IMR-90 (cell line): ENCODE results near the gene FOXO4. TPM values are rescaled to one million over a fixed set of nuclear protein-coding genes. Genes with fewer than 3 reads are reported as not detected.

Experiments
- ATAC-seq: fragments of 200-7000 bp; cut with Tn5 transposase; 2 replicates; pipeline ENCODE4 v1.9.1; 2020; ENCODE audit warnings: low read depth, mild to moderate bottlenecking, moderate library complexity
- BruUV-seq: library from RNA; stranded (reverse); fragments of 400-500 nt; replicated peaks from 2 replicates; lab custom pipeline; 2021; lab: Mats Ljungman, UMichigan
- CTCF ChIA-PET: fragments of 300-600 bp; formaldehyde crosslinking; extraction: SDS; loops from one replicate; lab custom pipeline; 2021; ENCODE audit warnings: antibody characterized with exemption; lab: Yijun Ruan, JAX
- POLR2A ChIA-PET: fragments of 300-600 bp; sonication (Branson Sonifier 250); formaldehyde crosslinking; loops from one replicate; lab custom pipeline; 2022; ENCODE audit warnings: antibody characterized with exemption; ENCODE audit not compliant: unreplicated experiment; lab: Charles Lee
- DNase-seq: peaks from one replicate; pipeline ENCODE4 v3.0.0; 2013
- H2AFZ ChIP-seq: replicated peaks from 2 replicates; pipeline ENCODE3; 2013; ENCODE audit warnings: low read length, mild to moderate bottlenecking; ENCODE audit not compliant: poor library complexity
- H2AK5ac ChIP-seq: 2 replicates; pipeline ENCODE4 v1.6.1; 2013; ENCODE audit warnings: low read depth, low read length, inconsistent platforms
- H2AK9ac ChIP-seq: replicated peaks from 2 replicates; pipeline ENCODE3; 2013; ENCODE audit warnings: mild to moderate bottlenecking, low read depth, low read length, moderate library complexity; ENCODE audit not compliant: poor library complexity
- H2BK120ac ChIP-seq: 2 replicates; pipeline ENCODE4 v1.6.1; 2013; ENCODE audit warnings: low read depth, low read length, inconsistent platforms
- H2BK15ac ChIP-seq: 3 replicates; pipeline ENCODE4 v1.6.1; 2013; ENCODE audit warnings: low read depth, low read length, inconsistent platforms
- H2BK20ac ChIP-seq: 2 replicates; pipeline ENCODE4 v1.6.1; 2013; ENCODE audit warnings: low read depth, mild to moderate bottlenecking, inconsistent platforms, low read length, moderate library complexity
- H2BK5ac ChIP-seq: 2 replicates; pipeline ENCODE4 v1.6.1; 2013; ENCODE audit warnings: mild to moderate bottlenecking, low read depth, low read length, inconsistent platforms; ENCODE audit not compliant: poor library complexity, severe bottlenecking
- H3K14ac ChIP-seq: replicated peaks from 2 replicates; pipeline ENCODE4 v1.6.1; 2013; ENCODE audit warnings: low read depth, low read length, inconsistent platforms
- H3K18ac ChIP-seq: 2 replicates; pipeline ENCODE4 v1.6.1; 2013; ENCODE audit warnings: low read depth, low read length, control low read depth
- H3K23ac ChIP-seq: 2 replicates; pipeline ENCODE4 v1.6.1; 2013; ENCODE audit warnings: low read depth, low read length, inconsistent platforms
- H3K27ac ChIP-seq: 2 replicates; pipeline ENCODE4 v1.5.1; 2013; ENCODE audit warnings: mild to moderate bottlenecking, control low read depth, low read length; ENCODE audit not compliant: insufficient read depth
- H3K27me3 ChIP-seq: 2 replicates; pipeline ENCODE4 v1.6.1; 2013; ENCODE audit warnings: low read length; ENCODE audit not compliant: control insufficient read depth, insufficient read depth
- H3K36me3 ChIP-seq: 2 replicates; pipeline ENCODE4 v1.6.1; 2013; ENCODE audit warnings: low read length, mixed read lengths; ENCODE audit not compliant: control insufficient read depth, insufficient read depth
- H3K4ac ChIP-seq: 2 replicates; pipeline ENCODE4 v1.6.1; 2013; ENCODE audit warnings: low read depth, low read length, inconsistent platforms
- H3K4me1 ChIP-seq: 2 replicates; pipeline ENCODE4 v1.6.1; 2013; ENCODE audit warnings: low read length, mixed read lengths; ENCODE audit not compliant: control insufficient read depth, insufficient read depth
- H3K4me2 ChIP-seq: 2 replicates; pipeline ENCODE4 v1.6.1; 2013; ENCODE audit warnings: low read depth, mild to moderate bottlenecking, control low read depth, low read length, moderate library complexity
- H3K4me3 ChIP-seq: 2 replicates; pipeline ENCODE4 v1.5.1; 2013; ENCODE audit warnings: low read depth, mild to moderate bottlenecking, control low read depth, low read length, moderate library complexity; ENCODE audit not compliant: insufficient read depth
- H3K56ac ChIP-seq: 2 replicates; pipeline ENCODE4 v1.6.1; 2013; ENCODE audit warnings: low read length, inconsistent platforms; ENCODE audit not compliant: insufficient read depth; ENCODE audit errors: extremely low read depth
- H3K79me1 ChIP-seq, 2 experiments: 2 replicates each; pipeline ENCODE4 v1.6.1; 2013; ENCODE audit warnings: low read length in 2 of 2, inconsistent platforms in 1 of 2, low read depth in 1 of 2
- H3K9ac ChIP-seq: 2 replicates; pipeline ENCODE4 v1.6.1; 2013; ENCODE audit warnings: low read depth, low read length, control low read depth
- H3K9me1 ChIP-seq: 2 replicates; pipeline ENCODE4 v1.6.1; 2013; ENCODE audit warnings: low read length, inconsistent platforms; ENCODE audit not compliant: insufficient read depth
- H3K9me3 ChIP-seq: 2 replicates; pipeline ENCODE4 v1.6.1; 2013; ENCODE audit warnings: low read length; ENCODE audit not compliant: control insufficient read depth, insufficient read depth
- H4K20me1 ChIP-seq: 2 replicates; pipeline ENCODE4 v1.6.1; 2013; ENCODE audit warnings: low read length, inconsistent platforms; ENCODE audit not compliant: insufficient read depth
- H4K5ac ChIP-seq: 2 replicates; pipeline ENCODE4 v1.6.1; 2013; ENCODE audit warnings: mild to moderate bottlenecking, low read depth, low read length, control low read depth
- H4K8ac ChIP-seq, 2 experiments: 2 replicates each; pipeline ENCODE4 v1.6.1; 2013; ENCODE audit warnings: low read depth in 2 of 2, low read length in 2 of 2, control low read depth in 1 of 2, inconsistent platforms in 1 of 2
- H4K91ac ChIP-seq: 2 replicates; pipeline ENCODE4 v1.6.1; 2013; ENCODE audit warnings: low read depth, low read length, inconsistent platforms; ENCODE audit not compliant: insufficient read depth
- BHLHE40 ChIP-seq: fragments of 150-350 bp; IDR thresholded peaks from 2 replicates; pipeline ENCODE4 v1.6.1; 2016; ENCODE audit warnings: mild to moderate bottlenecking, low read depth, low read length
- CEBPB ChIP-seq: IDR thresholded peaks from 2 replicates; pipeline ENCODE4 v1.6.1; 2012; ENCODE audit warnings: low read depth, low read length, improper control_type of control experiment
- CHD1 ChIP-seq: IDR thresholded peaks from 2 replicates; pipeline ENCODE4 v1.6.1; 2012; ENCODE audit warnings: low read depth, low read length, improper control_type of control experiment
- FOS ChIP-seq: fragments of 150-350 bp; IDR thresholded peaks from 2 replicates; pipeline ENCODE4 v1.6.1; 2016; ENCODE audit warnings: low read depth, low read length
- MAFK ChIP-seq: IDR thresholded peaks from 2 replicates; pipeline ENCODE4 v1.6.1; 2012; ENCODE audit warnings: low read depth, low read length, improper control_type of control experiment
- MAZ ChIP-seq: IDR thresholded peaks from 2 replicates; pipeline ENCODE4 v1.6.1; 2012; ENCODE audit warnings: low read depth, mild to moderate bottlenecking, low read length, improper control_type of control experiment, moderate library complexity, borderline replicate concordance
- MXI1 ChIP-seq: IDR thresholded peaks from 2 replicates; pipeline ENCODE4 v1.6.1; 2012; ENCODE audit warnings: low read depth, mild to moderate bottlenecking, low read length, moderate library complexity, borderline replicate concordance
- NFE2L2 ChIP-seq: fragments of 150-350 bp; IDR thresholded peaks from 2 replicates; pipeline ENCODE4 v1.6.1; 2016; ENCODE audit warnings: low read depth, mild to moderate bottlenecking, low read length
- POLR2A ChIP-seq: IDR thresholded peaks from 2 replicates; pipeline ENCODE4 v1.6.1; 2012; ENCODE audit warnings: mild to moderate bottlenecking, low read depth, low read length
- RAD21 ChIP-seq: IDR thresholded peaks from 2 replicates; pipeline ENCODE4 v1.6.1; 2012; ENCODE audit warnings: low read length, improper control_type of control experiment
- RCOR1 ChIP-seq: IDR thresholded peaks from 2 replicates; pipeline ENCODE4 v1.6.1; 2012; ENCODE audit warnings: mild to moderate bottlenecking, low read length, improper control_type of control experiment; ENCODE audit not compliant: insufficient replicate concordance
- RFX5 ChIP-seq: IDR thresholded peaks from 2 replicates; pipeline ENCODE4 v1.8.0; 2012; ENCODE audit warnings: low read depth, mild to moderate bottlenecking, low read length, moderate library complexity
- SMC3 ChIP-seq: fragments of 150-350 bp; IDR thresholded peaks from 2 replicates; pipeline ENCODE4 v1.6.1; 2016; ENCODE audit warnings: low read depth, mild to moderate bottlenecking, antibody characterized with exemption, low read length, moderate library complexity
- WGBS, 2 experiments: methylation state at CpG; one replicate each; pipeline versions ENCODE4 v1.1.5 to v1.1.7; 2013; ENCODE audit warnings: missing lambda C conversion rate in 2 of 2; ENCODE audit not compliant: insufficient read length in 1 of 2; ENCODE audit errors: extremely low coverage in 2 of 2; 5-methylcytosine and 5-hydroxymethylcytosine counted together
- dilution Hi-C: fragments of 300-500 bp; cut with HindIII; formaldehyde crosslinking; loops from one replicate; pipeline ENCODE4 v1.14.3; 2018; ENCODE audit warnings: low sequenced_read_pairs; ENCODE audit not compliant: unreplicated experiment
- in situ Hi-C: fragments of 300-500 bp; cut with MboI; formaldehyde crosslinking; loops from 3 replicates; pipeline ENCODE4 v1.14.3; 2019; ENCODE audit warnings: low sequenced_read_pairs, inconsistent platforms, mixed read lengths
- intact Hi-C: fragments of 100-400 bp; cut with micrococcal nuclease; formaldehyde crosslinking; loops from 2 replicates; pipeline ENCODE4 v1.10.0; 2022
- polyA plus RNA-seq, 3 experiments: library from polyadenylated mRNA; depleted of rRNA; stranded (reverse); fragments of >200 nt; gene quantifications; 2 replicates each; pipeline ENCODE4 v1.2.3, GENCODE V29; 2012; ENCODE audit warnings: low replicate concordance in 1 of 3
- total RNA-seq: library from RNA; depleted of rRNA; stranded (reverse); fragments of >200 nt; gene quantifications from 2 replicates; pipeline ENCODE4 v1.2.3, GENCODE V29; 2012
- TF ChIP-seq, protein P1 (sequence below): fragments of 150-350 bp; IDR thresholded peaks from 2 replicates; pipeline ENCODE4 v1.6.1; 2017; ENCODE audit warnings: mild to moderate bottlenecking, antibody characterized with exemption, low read length, low read depth
- TF ChIP-seq, protein P2 (sequence below): conservative IDR thresholded peaks from 2 replicates; pipeline ENCODE4 v1.5.1; 2012; ENCODE audit warnings: mild to moderate bottlenecking, low read depth, low read length, improper control_type of control experiment
- TF ChIP-seq, protein P3 (sequence below): fragments of 150-350 bp; IDR thresholded peaks from 2 replicates; pipeline ENCODE4 v1.6.1; 2016; ENCODE audit warnings: low read depth, mild to moderate bottlenecking, low read length, moderate library complexity, borderline replicate concordance

The FOXO4 gene
- total and polyA plus RNA-seq, 2 of the 4 experiments (the other 2 are of a cell fraction): 2.0 to 2.6 TPM

DNA sequence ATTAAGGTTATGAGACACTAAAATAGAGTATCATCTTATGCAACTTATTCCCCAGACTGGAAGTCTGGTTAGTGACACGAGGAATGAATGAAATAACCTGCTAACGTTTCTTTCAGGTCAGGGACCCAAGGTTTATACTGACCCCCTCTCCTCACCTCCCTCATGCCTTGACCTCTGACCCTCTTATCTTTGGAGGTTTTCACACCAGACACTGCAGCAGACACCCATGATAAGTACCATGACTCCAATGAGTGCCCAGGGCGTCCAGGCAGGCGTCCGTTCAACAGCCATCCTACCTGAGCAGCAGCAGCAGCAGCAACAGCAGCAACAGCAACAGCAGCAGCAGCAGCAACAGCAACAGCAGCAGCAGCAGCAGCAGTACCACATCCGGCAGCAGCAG lies 44.8 kb downstream of the FOXO4 start:
- H3K4me1 ChIP-seq: no peaks in the 10 kb centered on the region; the same call in 1 of the 2 replicates

More for the DNA sequence above, 44.8 kb downstream of the FOXO4 start:
- H2AK5ac ChIP-seq: no peak overlapping the region
- no peak overlapping the region for H4K8ac ChIP-seq
- H3K9me1 ChIP-seq: peaks cover 3% of the 10 kb centered on the region; the same call in 1 of the 2 replicates
- H3K27ac ChIP-seq: no peak overlapping the region
- no peak overlapping the region for H3K14ac ChIP-seq
- no peak overlapping the region for H3K56ac ChIP-seq
- intact Hi-C loops (no loop called here), dilution Hi-C loops (no loop called here), in situ Hi-C loops (no loop called here)
- no peak overlapping the region for H2BK15ac ChIP-seq
- no peak for DNase-seq
- H3K79me1 ChIP-seq: no peaks in the 10 kb centered on the region
- no peak overlapping the region for H4K91ac ChIP-seq
- H4K20me1 ChIP-seq: no peaks in the 10 kb centered on the region
- POLR2A ChIA-PET: no interaction called here
- H3K23ac ChIP-seq: no peak overlapping the region
- no TSS peak for BruUV-seq
- ATAC-seq: no peak
- no peaks in the 10 kb centered on the region; the same call in 1 of the 2 replicates for H3K27me3 ChIP-seq
- H3K4me3 ChIP-seq: no peak overlapping the region
- no peak overlapping the region for H3K9ac ChIP-seq
- no peak overlapping the region for H2BK120ac ChIP-seq
- no peak overlapping the region for H2AK9ac ChIP-seq
- WGBS, 2 experiments: 0% methylated on average over 1 of the region's 6 CpGs; no CpG with 5 or more reads in 1 of the 2 experiments
- H4K5ac ChIP-seq: no peak overlapping the region
- peaks cover 31% of the 10 kb centered on the region for H3K36me3 ChIP-seq
- H3K4ac ChIP-seq: no peak overlapping the region
- no peak overlapping the region for H2BK5ac ChIP-seq
- H2AFZ ChIP-seq: peak overlapping the region; percentile 51
- H2BK20ac ChIP-seq: no peak overlapping the region
- H3K18ac ChIP-seq: no peak overlapping the region
- CTCF ChIA-PET: no interaction called here
- TF ChIP-seq, protein P1, sequence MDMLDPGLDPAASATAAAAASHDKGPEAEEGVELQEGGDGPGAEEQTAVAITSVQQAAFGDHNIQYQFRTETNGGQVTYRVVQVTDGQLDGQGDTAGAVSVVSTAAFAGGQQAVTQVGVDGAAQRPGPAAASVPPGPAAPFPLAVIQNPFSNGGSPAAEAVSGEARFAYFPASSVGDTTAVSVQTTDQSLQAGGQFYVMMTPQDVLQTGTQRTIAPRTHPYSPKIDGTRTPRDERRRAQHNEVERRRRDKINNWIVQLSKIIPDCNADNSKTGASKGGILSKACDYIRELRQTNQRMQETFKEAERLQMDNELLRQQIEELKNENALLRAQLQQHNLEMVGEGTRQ: no peak
- TF ChIP-seq CHD1: no peak
- no peak for TF ChIP-seq RAD21
- TF ChIP-seq POLR2A: no peak
- TF ChIP-seq NFE2L2: no peak
- TF ChIP-seq MAZ: no peak
- TF ChIP-seq, protein P2, sequence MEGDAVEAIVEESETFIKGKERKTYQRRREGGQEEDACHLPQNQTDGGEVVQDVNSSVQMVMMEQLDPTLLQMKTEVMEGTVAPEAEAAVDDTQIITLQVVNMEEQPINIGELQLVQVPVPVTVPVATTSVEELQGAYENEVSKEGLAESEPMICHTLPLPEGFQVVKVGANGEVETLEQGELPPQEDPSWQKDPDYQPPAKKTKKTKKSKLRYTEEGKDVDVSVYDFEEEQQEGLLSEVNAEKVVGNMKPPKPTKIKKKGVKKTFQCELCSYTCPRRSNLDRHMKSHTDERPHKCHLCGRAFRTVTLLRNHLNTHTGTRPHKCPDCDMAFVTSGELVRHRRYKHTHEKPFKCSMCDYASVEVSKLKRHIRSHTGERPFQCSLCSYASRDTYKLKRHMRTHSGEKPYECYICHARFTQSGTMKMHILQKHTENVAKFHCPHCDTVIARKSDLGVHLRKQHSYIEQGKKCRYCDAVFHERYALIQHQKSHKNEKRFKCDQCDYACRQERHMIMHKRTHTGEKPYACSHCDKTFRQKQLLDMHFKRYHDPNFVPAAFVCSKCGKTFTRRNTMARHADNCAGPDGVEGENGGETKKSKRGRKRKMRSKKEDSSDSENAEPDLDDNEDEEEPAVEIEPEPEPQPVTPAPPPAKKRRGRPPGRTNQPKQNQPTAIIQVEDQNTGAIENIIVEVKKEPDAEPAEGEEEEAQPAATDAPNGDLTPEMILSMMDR: no peak
- no peak for TF ChIP-seq FOS
- TF ChIP-seq, protein P3, sequence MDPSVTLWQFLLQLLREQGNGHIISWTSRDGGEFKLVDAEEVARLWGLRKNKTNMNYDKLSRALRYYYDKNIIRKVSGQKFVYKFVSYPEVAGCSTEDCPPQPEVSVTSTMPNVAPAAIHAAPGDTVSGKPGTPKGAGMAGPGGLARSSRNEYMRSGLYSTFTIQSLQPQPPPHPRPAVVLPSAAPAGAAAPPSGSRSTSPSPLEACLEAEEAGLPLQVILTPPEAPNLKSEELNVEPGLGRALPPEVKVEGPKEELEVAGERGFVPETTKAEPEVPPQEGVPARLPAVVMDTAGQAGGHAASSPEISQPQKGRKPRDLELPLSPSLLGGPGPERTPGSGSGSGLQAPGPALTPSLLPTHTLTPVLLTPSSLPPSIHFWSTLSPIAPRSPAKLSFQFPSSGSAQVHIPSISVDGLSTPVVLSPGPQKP: no peak
- TF ChIP-seq RCOR1: no peak
- TF ChIP-seq SMC3: no peak
- TF ChIP-seq CEBPB: no peak
- TF ChIP-seq RFX5: no peak
- TF ChIP-seq MXI1: no peak
- no peak for TF ChIP-seq MAFK
- no peak for TF ChIP-seq BHLHE40
- H3K4me2 ChIP-seq: no peak overlapping the region
- H3K9me3 ChIP-seq: no peaks in the 10 kb centered on the region
